Astrocyte of the spinal cord (primary cell): Measurements from ENCODE around the gene GSG1L.
A peak's percentile ranks its signal among the peaks of the same experiment; 100 is the strongest.

Experiments
- DNase-seq: peaks from one replicate; pipeline ENCODE4 v3.0.0; 2011; ENCODE audit warnings: low read depth, low spot score
- H3K4me3 ChIP-seq: 2 replicates; pipeline ENCODE4 v1.5.1; 2011; ENCODE audit warnings: low read depth, mild to moderate bottlenecking, low read length, moderate library complexity
- CTCF ChIP-seq: IDR thresholded peaks from 2 replicates; pipeline ENCODE4 v1.5.1; 2012; ENCODE audit warnings: low read depth, mild to moderate bottlenecking, low read length, inconsistent platforms
- in situ Hi-C: cut with HindIII; loops from 2 replicates; pipeline ENCODE4 v1.10.0; 2017; ENCODE audit warnings: low sequenced_read_pairs

The GSG1L gene

GRCh38 chr16:27923751-27924150 is 139.8 kb downstream of the GSG1L start:
- no peak for TF ChIP-seq CTCF
- DNase-seq, result no peak
- in situ Hi-C loops, result no loop called here
- H3K4me3 ChIP-seq, result no peak overlapping the region

- in situ Hi-C loops, result no loop called here
- no peak for TF ChIP-seq CTCF
- no peak for DNase-seq
- H3K4me3 ChIP-seq, result no peak overlapping the region
These were observed 141.1 kb downstream of the GSG1L start for GRCh38 chr16:27922433-27922832.

- TF ChIP-seq CTCF, result no peak
- in situ Hi-C loops, result no loop called here
- DNase-seq, result no peak
- no peak overlapping the region for H3K4me3 ChIP-seq
These were observed 142.4 kb downstream of the GSG1L start for GRCh38 chr16:27921134-27921533.

GRCh38 chr16:27920391-27920891 is 143.1 kb downstream of the GSG1L start:
- in situ Hi-C loops, result no loop called here

GRCh38 chr16:27918755-27919154 is 144.8 kb downstream of the GSG1L start:
- no peak for TF ChIP-seq CTCF
- DNase-seq, result no peak
- H3K4me3 ChIP-seq, result no peak overlapping the region
- in situ Hi-C loops, result no loop called here

More at GRCh38 chr16:27920391-27920891, 143.1 kb downstream of the GSG1L start:
- TF ChIP-seq CTCF, result peak; percentile 9
- DNase-seq, result no peak
- H3K4me3 ChIP-seq, result no peak overlapping the region

GRCh38 chr16:27917949-27918348 is 145.6 kb downstream of the GSG1L start:
- DNase-seq, result no peak
- in situ Hi-C loops, result no loop called here
- no peak overlapping the region for H3K4me3 ChIP-seq
- TF ChIP-seq CTCF, result no peak

- H3K4me3 ChIP-seq, result no peak overlapping the region
- no peak for DNase-seq
- TF ChIP-seq CTCF, result no peak
- in situ Hi-C loops, result no loop called here
These were observed 152.0 kb downstream of the GSG1L start for GRCh38 chr16:27911486-27911885.
